IMR-90 (cell line): ENCODE data around the gene PGGHG.

Experiments
- CEBPB ChIP-seq: IDR thresholded peaks from 2 replicates; pipeline ENCODE4 v1.6.1; 2012; ENCODE audit warnings: low read depth, low read length, improper control_type of control experiment
- FOS ChIP-seq: fragments of 150-350 bp; IDR thresholded peaks from 2 replicates; pipeline ENCODE4 v1.6.1; 2016; ENCODE audit warnings: low read depth, low read length
- MAZ ChIP-seq: IDR thresholded peaks from 2 replicates; pipeline ENCODE4 v1.6.1; 2012; ENCODE audit warnings: low read depth, mild to moderate bottlenecking, low read length, improper control_type of control experiment, moderate library complexity, borderline replicate concordance
- MXI1 ChIP-seq: IDR thresholded peaks from 2 replicates; pipeline ENCODE4 v1.6.1; 2012; ENCODE audit warnings: low read depth, mild to moderate bottlenecking, low read length, moderate library complexity, borderline replicate concordance
- NFE2L2 ChIP-seq: fragments of 150-350 bp; IDR thresholded peaks from 2 replicates; pipeline ENCODE4 v1.6.1; 2016; ENCODE audit warnings: low read depth, mild to moderate bottlenecking, low read length
- POLR2A ChIP-seq: IDR thresholded peaks from 2 replicates; pipeline ENCODE4 v1.6.1; 2012; ENCODE audit warnings: mild to moderate bottlenecking, low read depth, low read length
- RAD21 ChIP-seq: IDR thresholded peaks from 2 replicates; pipeline ENCODE4 v1.6.1; 2012; ENCODE audit warnings: low read length, improper control_type of control experiment
- RCOR1 ChIP-seq: IDR thresholded peaks from 2 replicates; pipeline ENCODE4 v1.6.1; 2012; ENCODE audit warnings: mild to moderate bottlenecking, low read length, improper control_type of control experiment; ENCODE audit not compliant: insufficient replicate concordance
- RFX5 ChIP-seq: IDR thresholded peaks from 2 replicates; pipeline ENCODE4 v1.8.0; 2012; ENCODE audit warnings: low read depth, mild to moderate bottlenecking, low read length, moderate library complexity
- SMC3 ChIP-seq: fragments of 150-350 bp; IDR thresholded peaks from 2 replicates; pipeline ENCODE4 v1.6.1; 2016; ENCODE audit warnings: low read depth, mild to moderate bottlenecking, antibody characterized with exemption, low read length, moderate library complexity
- TF ChIP-seq, protein P1 (sequence below): conservative IDR thresholded peaks from 2 replicates; pipeline ENCODE4 v1.5.1; 2012; ENCODE audit warnings: mild to moderate bottlenecking, low read depth, low read length, improper control_type of control experiment
- TF ChIP-seq, protein P2 (sequence below): fragments of 150-350 bp; IDR thresholded peaks from 2 replicates; pipeline ENCODE4 v1.6.1; 2017; ENCODE audit warnings: mild to moderate bottlenecking, antibody characterized with exemption, low read length, low read depth
- TF ChIP-seq, protein P3 (sequence below): fragments of 150-350 bp; IDR thresholded peaks from 2 replicates; pipeline ENCODE4 v1.6.1; 2016; ENCODE audit warnings: low read depth, mild to moderate bottlenecking, low read length, moderate library complexity, borderline replicate concordance

- TF ChIP-seq, protein P1, sequence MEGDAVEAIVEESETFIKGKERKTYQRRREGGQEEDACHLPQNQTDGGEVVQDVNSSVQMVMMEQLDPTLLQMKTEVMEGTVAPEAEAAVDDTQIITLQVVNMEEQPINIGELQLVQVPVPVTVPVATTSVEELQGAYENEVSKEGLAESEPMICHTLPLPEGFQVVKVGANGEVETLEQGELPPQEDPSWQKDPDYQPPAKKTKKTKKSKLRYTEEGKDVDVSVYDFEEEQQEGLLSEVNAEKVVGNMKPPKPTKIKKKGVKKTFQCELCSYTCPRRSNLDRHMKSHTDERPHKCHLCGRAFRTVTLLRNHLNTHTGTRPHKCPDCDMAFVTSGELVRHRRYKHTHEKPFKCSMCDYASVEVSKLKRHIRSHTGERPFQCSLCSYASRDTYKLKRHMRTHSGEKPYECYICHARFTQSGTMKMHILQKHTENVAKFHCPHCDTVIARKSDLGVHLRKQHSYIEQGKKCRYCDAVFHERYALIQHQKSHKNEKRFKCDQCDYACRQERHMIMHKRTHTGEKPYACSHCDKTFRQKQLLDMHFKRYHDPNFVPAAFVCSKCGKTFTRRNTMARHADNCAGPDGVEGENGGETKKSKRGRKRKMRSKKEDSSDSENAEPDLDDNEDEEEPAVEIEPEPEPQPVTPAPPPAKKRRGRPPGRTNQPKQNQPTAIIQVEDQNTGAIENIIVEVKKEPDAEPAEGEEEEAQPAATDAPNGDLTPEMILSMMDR, result no peak
- no peak for TF ChIP-seq RAD21
- TF ChIP-seq RFX5, result no peak
- no peak for TF ChIP-seq FOS
- TF ChIP-seq, protein P2, sequence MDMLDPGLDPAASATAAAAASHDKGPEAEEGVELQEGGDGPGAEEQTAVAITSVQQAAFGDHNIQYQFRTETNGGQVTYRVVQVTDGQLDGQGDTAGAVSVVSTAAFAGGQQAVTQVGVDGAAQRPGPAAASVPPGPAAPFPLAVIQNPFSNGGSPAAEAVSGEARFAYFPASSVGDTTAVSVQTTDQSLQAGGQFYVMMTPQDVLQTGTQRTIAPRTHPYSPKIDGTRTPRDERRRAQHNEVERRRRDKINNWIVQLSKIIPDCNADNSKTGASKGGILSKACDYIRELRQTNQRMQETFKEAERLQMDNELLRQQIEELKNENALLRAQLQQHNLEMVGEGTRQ, result no peak
- TF ChIP-seq POLR2A, result no peak
- no peak for TF ChIP-seq MAZ
- TF ChIP-seq MXI1, result no peak
- no peak for TF ChIP-seq SMC3
- TF ChIP-seq NFE2L2, result no peak
- TF ChIP-seq RCOR1, result no peak
- no peak for TF ChIP-seq CEBPB
- TF ChIP-seq, protein P3, sequence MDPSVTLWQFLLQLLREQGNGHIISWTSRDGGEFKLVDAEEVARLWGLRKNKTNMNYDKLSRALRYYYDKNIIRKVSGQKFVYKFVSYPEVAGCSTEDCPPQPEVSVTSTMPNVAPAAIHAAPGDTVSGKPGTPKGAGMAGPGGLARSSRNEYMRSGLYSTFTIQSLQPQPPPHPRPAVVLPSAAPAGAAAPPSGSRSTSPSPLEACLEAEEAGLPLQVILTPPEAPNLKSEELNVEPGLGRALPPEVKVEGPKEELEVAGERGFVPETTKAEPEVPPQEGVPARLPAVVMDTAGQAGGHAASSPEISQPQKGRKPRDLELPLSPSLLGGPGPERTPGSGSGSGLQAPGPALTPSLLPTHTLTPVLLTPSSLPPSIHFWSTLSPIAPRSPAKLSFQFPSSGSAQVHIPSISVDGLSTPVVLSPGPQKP, result no peak
Observed at GRCh38 chr11:282171-282570, 6.8 kb upstream of the PGGHG start.
